Cardiac muscle cell (in vitro differentiated cells and primary cell): Measurements from ENCODE around the gene UQCC2. TPM values are rescaled to one million over a fixed set of nuclear protein-coding genes. Genes with fewer than 3 reads are reported as not detected.

ENCODE experiments used
- DNase-seq, 2 donors: peaks; one replicate each; pipeline versions ENCODE4 v3.0.0 to v3.0.0-alpha.2; 2010 to 2017; ENCODE audit warnings: low read depth in 1 of 2, low spot score in 1 of 2
- H3K27ac ChIP-seq: fragments of 200-600 bp; sonication (generic); 2 replicates; pipeline ENCODE4 v1.5.1; 2016
- H3K27me3 ChIP-seq: fragments of 200-600 bp; sonication (generic); 2 replicates; pipeline ENCODE4 v1.6.0; 2016; ENCODE audit warnings: control low read depth
- H3K36me3 ChIP-seq: fragments of 200-600 bp; sonication (generic); 2 replicates; pipeline ENCODE4 v1.5.1; 2016; ENCODE audit warnings: control low read depth
- H3K4me1 ChIP-seq: fragments of 200-600 bp; sonication (generic); 2 replicates; pipeline ENCODE4 v1.8.1; 2017; ENCODE audit warnings: low read depth, mild to moderate bottlenecking, mixed run types
- H3K4me3 ChIP-seq: fragments of 200-600 bp; sonication (generic); 2 replicates; pipeline ENCODE4 v1.5.1; 2016; ENCODE audit warnings: mild to moderate bottlenecking
- H3K9me3 ChIP-seq: fragments of 200-600 bp; sonication (generic); 2 replicates; pipeline ENCODE4 v1.5.1; 2017; ENCODE audit warnings: low read depth, mild to moderate bottlenecking, control low read depth
- CTCF ChIP-seq: IDR thresholded peaks from 2 replicates; pipeline ENCODE4 v1.5.1; 2012; ENCODE audit warnings: low read depth, mild to moderate bottlenecking, low read length
- polyA plus RNA-seq: library from polyadenylated mRNA; unstranded; fragments of >200 nt; fragmentation: Nextera tagmentation; extraction: Ambion mirVana; gene quantifications from 2 replicates; pipeline ENCODE4 v1.2.1, GENCODE V29; 2016
- total RNA-seq: library from RNA; depleted of rRNA; stranded (reverse); fragments of >200 nt; gene quantifications from 2 replicates; pipeline ENCODE4 v1.2.3, GENCODE V29; 2016

UQCC2 gene
- total and polyA plus RNA-seq, 2 experiments from 2014 or later, result 40.1 to 232 TPM

- Histone ChIP-seq H3K36me3 (no peaks in the 10 kb centered on the region), H3K9me3 (no peaks in the 10 kb centered on the region), H3K27ac (no peak overlapping the region), H3K4me3 (no peak overlapping the region), H3K4me1 (no peaks in the 10 kb centered on the region), H3K27me3 (no peaks in the 10 kb centered on the region)
- no peak for DNase-seq
- TF ChIP-seq CTCF, result no peak
Observed at GRCh38 chr6:33713786-33714185, 2.3 kb upstream of the UQCC2 start.

- H3K27me3 ChIP-seq, result no peaks in the 10 kb centered on the region
- H3K27ac ChIP-seq, result no peak overlapping the region
- no peaks in the 10 kb centered on the region for H3K4me1 ChIP-seq
- no peak for DNase-seq
- H3K36me3 ChIP-seq, result no peaks in the 10 kb centered on the region
- no peak for TF ChIP-seq CTCF
- no peaks in the 10 kb centered on the region for H3K9me3 ChIP-seq
- no peak overlapping the region for H3K4me3 ChIP-seq
Observed at GRCh38 chr6:33712914-33713313, 1.4 kb upstream of the UQCC2 start.

GRCh38 chr6:33710296-33711121 is 991 bp downstream of the UQCC2 start:
- H3K9me3 ChIP-seq, result no peaks in the 10 kb centered on the region
- peaks cover 3% of the 10 kb centered on the region for H3K4me1 ChIP-seq
- no peaks in the 10 kb centered on the region for H3K36me3 ChIP-seq
- no peak for DNase-seq
- H3K4me3 ChIP-seq, result peak overlapping the region; percentile 68
- TF ChIP-seq CTCF, result no peak
- H3K27ac ChIP-seq, result no peak overlapping the region
- H3K27me3 ChIP-seq, result no peaks in the 10 kb centered on the region

- H3K36me3 ChIP-seq, result no peaks in the 10 kb centered on the region
- H3K4me1 ChIP-seq, result peaks cover 5% of the 10 kb centered on the region
- no peaks in the 10 kb centered on the region for H3K27me3 ChIP-seq
- H3K27ac ChIP-seq, result no peak overlapping the region
- no peak for TF ChIP-seq CTCF
- H3K4me3 ChIP-seq, result no peak overlapping the region
- H3K9me3 ChIP-seq, result no peaks in the 10 kb centered on the region
- peak in 1 of 2 donors; percentile 24 for DNase-seq
Observed at GRCh38 chr6:33709605-33710295, 1.8 kb downstream of the UQCC2 start.

- H3K27me3 ChIP-seq, result no peaks in the 10 kb centered on the region
- H3K4me3 ChIP-seq, result no peak overlapping the region
- H3K4me1 ChIP-seq, result peaks cover 5% of the 10 kb centered on the region
- no peak for DNase-seq
- H3K27ac ChIP-seq, result no peak overlapping the region
- no peaks in the 10 kb centered on the region for H3K36me3 ChIP-seq
- TF ChIP-seq CTCF, result no peak
- no peaks in the 10 kb centered on the region for H3K9me3 ChIP-seq
Observed at GRCh38 chr6:33708516-33709204, 2.8 kb downstream of the UQCC2 start.
